ELF-1 (cell line): ENCODE results near the gene IAH1.

Experiments
- DNase-seq: peaks from one replicate; pipeline ENCODE4 v3.0.0-alpha.2; 2016; ENCODE audit warnings: low read depth, low spot score

Gene IAH1

GRCh38 chr2:9527995-9528787 is 53.8 kb downstream of the IAH1 start:
- DNase-seq, result no peak

- no peak for DNase-seq
Measured at GRCh38 chr2:9532421-9532820, 58.1 kb downstream of the IAH1 start.

GRCh38 chr2:9533663-9534062 is 59.3 kb downstream of the IAH1 start:
- no peak for DNase-seq

GRCh38 chr2:9535177-9535576 is 60.8 kb downstream of the IAH1 start:
- DNase-seq, result no peak

- no peak for DNase-seq
Measured at GRCh38 chr2:9536504-9536903, 62.2 kb downstream of the IAH1 start.

GRCh38 chr2:9538000-9538507 is 63.7 kb downstream of the IAH1 start:
- DNase-seq, result no peak
